Keratinocyte (primary cell): ENCODE measurements around the gene FAN1.

Source experiments
- EZH2 ChIP-seq: IDR thresholded peaks from one replicate; pipeline ENCODE4 v1.6.1; 2012; ENCODE audit warnings: inconsistent platforms, mild to moderate bottlenecking, low read length, moderate library complexity
- TF ChIP-seq, protein P1 (sequence below), 3 experiments: IDR thresholded peaks in 1 of 3; conservative IDR thresholded peaks in 1 of 3; optimal IDR thresholded peaks in 1 of 3; 2 replicates in 2 of 3; 3 replicates in 1 of 3; pipeline versions ENCODE3 to v1.5.1; 2011; ENCODE audit warnings: low read length in 3 of 3, mild to moderate bottlenecking in 3 of 3, moderate library complexity in 2 of 3, control low read depth in 1 of 3, inconsistent platforms in 1 of 3; ENCODE audit not compliant: insufficient read depth in 2 of 3; ENCODE audit errors: extremely low read depth in 1 of 3

DNA sequence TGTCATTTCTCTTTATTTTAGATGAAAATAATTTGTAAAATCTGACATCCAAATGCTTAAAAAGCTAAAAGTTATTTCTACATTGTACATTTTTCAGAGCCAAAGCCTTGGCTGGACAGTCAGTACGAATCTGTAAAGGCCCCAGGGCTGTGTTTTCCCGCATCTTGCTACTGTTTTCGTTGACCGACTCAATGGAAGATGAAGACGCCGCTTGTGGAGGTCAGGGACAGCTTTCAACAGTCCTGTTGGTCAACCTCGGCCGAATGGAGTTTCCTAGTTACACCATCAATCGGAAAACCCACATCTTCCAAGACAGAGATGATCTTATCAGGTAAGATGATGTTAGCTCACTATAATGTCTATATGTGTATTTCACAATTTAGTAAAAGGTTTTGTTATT, 10.0 kb downstream of the FAN1 start:
- TF ChIP-seq, protein P1, sequence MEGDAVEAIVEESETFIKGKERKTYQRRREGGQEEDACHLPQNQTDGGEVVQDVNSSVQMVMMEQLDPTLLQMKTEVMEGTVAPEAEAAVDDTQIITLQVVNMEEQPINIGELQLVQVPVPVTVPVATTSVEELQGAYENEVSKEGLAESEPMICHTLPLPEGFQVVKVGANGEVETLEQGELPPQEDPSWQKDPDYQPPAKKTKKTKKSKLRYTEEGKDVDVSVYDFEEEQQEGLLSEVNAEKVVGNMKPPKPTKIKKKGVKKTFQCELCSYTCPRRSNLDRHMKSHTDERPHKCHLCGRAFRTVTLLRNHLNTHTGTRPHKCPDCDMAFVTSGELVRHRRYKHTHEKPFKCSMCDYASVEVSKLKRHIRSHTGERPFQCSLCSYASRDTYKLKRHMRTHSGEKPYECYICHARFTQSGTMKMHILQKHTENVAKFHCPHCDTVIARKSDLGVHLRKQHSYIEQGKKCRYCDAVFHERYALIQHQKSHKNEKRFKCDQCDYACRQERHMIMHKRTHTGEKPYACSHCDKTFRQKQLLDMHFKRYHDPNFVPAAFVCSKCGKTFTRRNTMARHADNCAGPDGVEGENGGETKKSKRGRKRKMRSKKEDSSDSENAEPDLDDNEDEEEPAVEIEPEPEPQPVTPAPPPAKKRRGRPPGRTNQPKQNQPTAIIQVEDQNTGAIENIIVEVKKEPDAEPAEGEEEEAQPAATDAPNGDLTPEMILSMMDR (optimal IDR thresholded peaks at IDR 0.05 in 1 of 3, IDR thresholded peaks at IDR 0.05 in 1 of 3, conservative IDR thresholded peaks at IDR 0.05 in 1 of 3; ENCODE audit: extremely low read depth in 1 of 3, insufficient read depth in 2 of 3, low read length in 3 of 3): no peak
- no peak for TF ChIP-seq EZH2
